Fibroblast of pulmonary artery (primary cell): ENCODE data around the gene FCAR.
"Not testable (repeated sequence)": the region's sequence is repeated elsewhere in the genome, so short reads cannot be mapped to it uniquely, and the experiment has no call there.

Experiments
- DNase-seq: peaks from one replicate; pipeline ENCODE4 v3.0.0-alpha.2; 2010; ENCODE audit warnings: low read depth
- H3K4me3 ChIP-seq: replicated peaks from 2 replicates; pipeline ENCODE4 v1.5.1; 2011; ENCODE audit warnings: low read depth, mild to moderate bottlenecking, control low read depth, low read length, moderate library complexity
- CTCF ChIP-seq: IDR thresholded peaks from 2 replicates; pipeline ENCODE4 v1.5.1; 2011; ENCODE audit warnings: mild to moderate bottlenecking, control low read depth, low read length, inconsistent platforms; ENCODE audit errors: missing control alignments

Gene FCAR

GRCh38 chr19:54889566-54889965 is 15.5 kb downstream of the FCAR start:
- TF ChIP-seq CTCF = no peak
- no peak for DNase-seq
- no peak overlapping the region for H3K4me3 ChIP-seq

- no peak for TF ChIP-seq CTCF
- no peak for DNase-seq
- no peak overlapping the region for H3K4me3 ChIP-seq
These were observed 19.4 kb downstream of the FCAR start for GRCh38 chr19:54893406-54893805.

- not testable (repeated sequence) for DNase-seq, H3K4me3 ChIP-seq
These were observed 20.1 kb downstream of the FCAR start for GRCh38 chr19:54894106-54894505.

- no peak for TF ChIP-seq CTCF
- DNase-seq = no peak
- H3K4me3 ChIP-seq = no peak overlapping the region
These were observed 22.0 kb downstream of the FCAR start for GRCh38 chr19:54896036-54896435.

GRCh38 chr19:54898685-54899084 is 24.6 kb downstream of the FCAR start:
- not testable (repeated sequence) for H3K4me3 ChIP-seq, DNase-seq

GRCh38 chr19:54899646-54900045 is 25.6 kb downstream of the FCAR start:
- not testable (repeated sequence) for DNase-seq, H3K4me3 ChIP-seq

- not testable (repeated sequence) for DNase-seq, H3K4me3 ChIP-seq
These were observed 27.1 kb downstream of the FCAR start for GRCh38 chr19:54901153-54901552.

- no peak overlapping the region for H3K4me3 ChIP-seq
- no peak for DNase-seq
- no peak for TF ChIP-seq CTCF
These were observed 28.0 kb downstream of the FCAR start for GRCh38 chr19:54902061-54902460.

GRCh38 chr19:54903303-54903702 is 29.3 kb downstream of the FCAR start:
- H3K4me3 ChIP-seq = no peak overlapping the region
- no peak for TF ChIP-seq CTCF
- no peak for DNase-seq

- H3K4me3 ChIP-seq, DNase-seq: not testable (repeated sequence)
These were observed 30.2 kb downstream of the FCAR start for GRCh38 chr19:54904261-54904660.
